Stomach (tissue), 9 donors: ENCODE data around the gene ITGAL. TPM values are rescaled to one million over a fixed set of nuclear protein-coding genes. Genes with fewer than 3 reads are reported as not detected.

Experiments
- DNase-seq, 2 donors: peaks; one replicate each; pipeline versions ENCODE4 v3.0.0 to v3.0.0-alpha.2; 2013 to 2019
- H3K27ac ChIP-seq, 5 donors: fragments of 200-600 bp in 4 of 5; sonication (generic) in 4 of 5; one replicate each; pipeline ENCODE4 v1.5.1; 2013 to 2019; ENCODE audit warnings: mild to moderate bottlenecking in 1 of 5, moderate library complexity in 1 of 5
- H3K27me3 ChIP-seq, 3 donors: fragments of 200-600 bp; sonication (generic); one replicate each; pipeline ENCODE4 v1.5.1; 2017 to 2019; ENCODE audit warnings: mixed run types in 1 of 3
- H3K36me3 ChIP-seq, 4 donors: fragments of 200-600 bp; sonication (generic); 1 replicate in 3 of 4; 2 replicates in 1 of 4; pipeline ENCODE4 v1.5.1; 2016 to 2019
- H3K4me1 ChIP-seq, 4 donors: fragments of 200-600 bp; sonication (generic); one replicate each; pipeline ENCODE4 v1.5.1; 2016 to 2019
- H3K4me3 ChIP-seq, 4 donors: fragments of 200-600 bp; sonication (generic) in 3 of 4; one replicate each; pipeline ENCODE4 v1.5.1; 2016 to 2019; ENCODE audit warnings: mild to moderate bottlenecking in 1 of 4
- H3K9me3 ChIP-seq, 4 donors: fragments of 200-600 bp; sonication (generic); one replicate each; pipeline ENCODE4 v1.5.1; 2016 to 2019
- CTCF ChIP-seq, 7 experiments: fragments of 450-650 bp in 4 of 7; fragments of 200-600 bp in 3 of 7; sonication (generic) in 3 of 7; IDR thresholded peaks; one replicate each; pipeline ENCODE4 v1.5.1; 2016 to 2019; ENCODE audit warnings: antibody characterized with exemption in 7 of 7, control low read depth in 2 of 7, mild to moderate bottlenecking in 1 of 7
- EP300 ChIP-seq: sonication (generic); formaldehyde crosslinking; IDR thresholded peaks from one replicate; pipeline ENCODE4 v1.6.1; 2017; ENCODE audit warnings: antibody characterized with exemption
- POLR2A ChIP-seq, 4 donors: fragments of 450-650 bp; IDR thresholded peaks; one replicate each; pipeline ENCODE4 v1.6.1; 2016; ENCODE audit warnings: antibody characterized with exemption in 4 of 4, control low read depth in 2 of 4, mild to moderate bottlenecking in 1 of 4, moderate library complexity in 1 of 4
- POLR2AphosphoS5 ChIP-seq, 3 donors: sonication (generic); formaldehyde crosslinking; IDR thresholded peaks; one replicate each; pipeline ENCODE4 v1.6.1; 2016; ENCODE audit warnings: antibody characterized with exemption in 3 of 3
- WGBS, 5 donors: extraction: QIAGEN DNeasy Blood & Tissue Kit in 3 of 5; methylation state at CpG; one replicate each; pipeline versions ENCODE4 v1.1.5 to v1.1.7; 2013 to 2018; 5-methylcytosine and 5-hydroxymethylcytosine counted together
- intact Hi-C: fragments of 100-400 bp; cut with DNase I; formaldehyde crosslinking; loops from one replicate; pipeline ENCODE4 v1.15.1; 2023; ENCODE audit warnings: low total_unique reads
- polyA plus RNA-seq, 3 donors: library from polyadenylated mRNA; stranded (reverse); fragments of 200-250 nt; gene quantifications; one replicate each; pipeline ENCODE4 v1.2.3, GENCODE V29; 2013
- total RNA-seq, 5 donors: library from RNA; depleted of rRNA; stranded (reverse); fragments of >200 nt; gene quantifications; one replicate each; pipeline versions ENCODE4 v1.1.0 to v1.2.3, GENCODE V29; 2014 to 2016
- donor health status: healthy with polysubstance abuse.
- donor health status: Bipolar disorder and iron deficiency.
- donor health status: healthy.

Gene ITGAL
- total and polyA plus RNA-seq, 8 donors = 1.2 to 256 (median 6.8) TPM

GRCh38 chr16:30526823-30527634 lies 54.5 kb downstream of the ITGAL start:
- 0 to 2% (median 0%) methylated on average over 24 to 79 of the region's 79 CpGs for WGBS, 5 donors
- TF ChIP-seq POLR2AphosphoS5 (IDR thresholded peaks at IDR 0.05) (peak; percentile 28 to 84 (median 73)), POLR2A (IDR thresholded peaks at IDR 0.05) (peak in 2 of 4 donors; percentile 17 to 43), EP300 (no peak), CTCF (IDR thresholded peaks at IDR 0.05) (peak in 5 of 7 experiments; percentile 16 to 47 (median 39))
- H3K27me3 ChIP-seq = no peaks in the 10 kb centered on the region
- peak overlapping the region; percentile 74 to 92 (median 80) for H3K4me3 ChIP-seq
- H3K36me3 ChIP-seq = peaks cover 4 to 33% (median 29%) of the 10 kb centered on the region in 4 donors
- H3K27ac ChIP-seq = peak overlapping the region; percentile 98 to 100 (median 99)
- intact Hi-C loops = loop anchor here (10.0 kb wide), 1 partner anchor 92 kb away; the partner anchor contains the start of gene DCTPP1
- H3K9me3 ChIP-seq = no peaks in the 10 kb centered on the region
- H3K4me1 ChIP-seq = peaks cover 15 to 63% (median 43%) of the 10 kb centered on the region in 4 donors
- DNase-seq = peak; percentile 99

- Histone ChIP-seq H3K4me1 (peaks cover 16 to 65% (median 47%) of the 10 kb centered on the region in 4 donors), H3K36me3 (peaks cover 11 to 40% (median 36%) of the 10 kb centered on the region in 4 donors), H3K4me3 (peak overlapping the region; percentile 74 to 92 (median 80)), H3K27ac (peak overlapping the region; percentile 86 to 100 (median 99)), H3K27me3 (no peaks in the 10 kb centered on the region), H3K9me3 (no peaks in the 10 kb centered on the region)
- TF ChIP-seq POLR2AphosphoS5 (IDR thresholded peaks at IDR 0.05) (no peak), POLR2A (IDR thresholded peaks at IDR 0.05) (peak in 1 of 4 donors; percentile 26), EP300 (no peak), CTCF (IDR thresholded peaks at IDR 0.05) (no peak)
- intact Hi-C loops = loop anchor here (10.0 kb wide), 1 partner anchor 93 kb away; the partner anchor contains the start of gene DCTPP1
- WGBS, 5 donors = 8 to 18% (median 10%) methylated on average over 14 of the region's 14 CpGs
- DNase-seq = peak in 1 of 2 donors; percentile 36
Measured at GRCh38 chr16:30527635-30528178, 55.2 kb downstream of the ITGAL start.

GRCh38 chr16:30528799-30529457 lies 56.4 kb downstream of the ITGAL start:
- H3K4me1 ChIP-seq = peaks cover 28 to 74% (median 59%) of the 10 kb centered on the region in 4 donors
- no peak for DNase-seq
- peaks cover 13 to 44% (median 39%) of the 10 kb centered on the region in 4 donors for H3K36me3 ChIP-seq
- H3K27me3 ChIP-seq = no peaks in the 10 kb centered on the region
- intact Hi-C loops = loop anchor here (10.0 kb wide), 1 partner anchor 94 kb away; the partner anchor contains the start of gene DCTPP1
- WGBS, 5 donors = 32 to 64% (median 55%) methylated on average over 4 of the region's 4 CpGs
- H3K4me3 ChIP-seq = no peak overlapping the region
- no peaks in the 10 kb centered on the region for H3K9me3 ChIP-seq
- TF ChIP-seq POLR2A (IDR thresholded peaks at IDR 0.05) (no peak), EP300 (no peak), POLR2AphosphoS5 (IDR thresholded peaks at IDR 0.05) (no peak), CTCF (IDR thresholded peaks at IDR 0.05) (no peak)
- peak overlapping the region in 4 of 5 donors; percentile 98 to 100 (median 100) for H3K27ac ChIP-seq
